Measurements from ENCODE around the gene PRPS1.

PRPS1 gene

GRCh38 chrX:107672955-107673378, 44.7 kb downstream of the PRPS1 start (continued):
- TF ChIP-seq ZNF280C (tag by site-specific recombination; IDR thresholded peaks at IDR 0.05) (no peak), PRDM1 (tag by site-specific recombination; IDR thresholded peaks at IDR 0.05) (peak; percentile 60), REPIN1 (tag by site-specific recombination; IDR thresholded peaks at IDR 0.05; ENCODE audit: low read depth) (no peak), ZNF623 (tag by site-specific recombination; IDR thresholded peaks at IDR 0.05) (no peak), YY1 (tag by site-specific recombination; IDR thresholded peaks at IDR 0.05) (no peak), ZNF335 (tag by site-specific recombination; conservative IDR thresholded peaks at IDR 0.05) (0 out of 2 replicates have a peak, but pooled peaks have one; percentile 33), ZNF24 (tag by site-specific recombination; IDR thresholded peaks at IDR 0.05) (peak; percentile 66), CTCF (tag by site-specific recombination; IDR thresholded peaks at IDR 0.05) (peak; percentile 77), ZNF645 (tag by site-specific recombination; IDR thresholded peaks at IDR 0.05) (0 out of 2 replicates have a peak, but pooled peaks have one; percentile 27), PRDM2 (tag by site-specific recombination; IDR thresholded peaks at IDR 0.05; ENCODE audit: borderline replicate concordance) (0 out of 2 replicates have a peak, but pooled peaks have one; percentile 9), ZNF621 (tag by site-specific recombination; IDR thresholded peaks at IDR 0.05) (no peak), ZNF202 (tag by site-specific recombination; IDR thresholded peaks at IDR 0.05; ENCODE audit: borderline replicate concordance) (no peak), ZNF610 (tag by site-specific recombination; IDR thresholded peaks at IDR 0.05; ENCODE audit: borderline replicate concordance) (peak; percentile 74; the same call in 1 of the 2 replicates), ZNF341 (tag by site-specific recombination; IDR thresholded peaks at IDR 0.05; ENCODE audit: low read depth) (peak; percentile 74), ZNF624 (tag by site-specific recombination; IDR thresholded peaks at IDR 0.05) (no peak), ZNF449 (tag by site-specific recombination; IDR thresholded peaks at IDR 0.05) (peak; percentile 22; the same call in 1 of the 2 replicates), ZFP3 (tag by site-specific recombination; IDR thresholded peaks at IDR 0.05; ENCODE audit: low read depth) (no peak), ZNF654 (tag by site-specific recombination; IDR thresholded peaks at IDR 0.05; ENCODE audit: low read depth) (peak; percentile 86), ZNF600 (tag by site-specific recombination; IDR thresholded peaks at IDR 0.05) (peak; percentile 84), ZBTB49 (tag by site-specific recombination; IDR thresholded peaks at IDR 0.05; ENCODE audit: low read depth) (no peak), ZNF580 (tag by site-specific recombination; IDR thresholded peaks at IDR 0.05) (peak; percentile 83; the same call in 1 of the 2 replicates), ZNF146 (tag by site-specific recombination; IDR thresholded peaks at IDR 0.05) (no peak), MZF1 (tag by site-specific recombination; IDR thresholded peaks at IDR 0.05; ENCODE audit: borderline replicate concordance) (no peak), ZNF658 (tag by site-specific recombination; IDR thresholded peaks at IDR 0.05) (no peak)

Data from HEK293 (cell line).